ENCODE data around the gene TMEM91. TPM values are rescaled to one million over a fixed set of nuclear protein-coding genes. Genes with fewer than 3 reads are reported as not detected.
"Not testable (repeated sequence)": the region's sequence is repeated elsewhere in the genome, so short reads cannot be mapped to it uniquely, and the experiment has no call there.

Gene TMEM91
- polyA plus RNA-seq, 1 donor: 13.8 TPM

DNA sequence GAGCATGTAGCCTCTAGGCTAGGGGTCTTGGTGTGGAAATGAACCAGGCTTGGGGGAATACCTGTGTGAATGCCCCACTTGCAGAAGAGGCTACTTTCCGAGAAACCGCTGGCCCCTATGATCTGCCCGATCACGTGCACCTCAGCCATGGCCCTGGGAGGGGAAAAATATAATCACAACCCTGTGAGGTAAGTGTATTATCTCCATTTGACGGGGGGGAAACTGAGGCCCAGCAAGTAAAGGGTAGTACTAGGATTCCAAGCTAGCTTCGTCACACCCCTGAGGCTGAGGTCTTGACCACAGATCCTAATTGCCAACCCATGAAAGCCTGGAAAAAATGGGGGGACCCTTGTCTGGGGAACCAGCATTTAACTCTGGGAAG lies 13.0 kb upstream of the TMEM91 start:
- H3K9me3 ChIP-seq (ENCODE audit: control insufficient read depth, low read depth, low read length): no peaks in the 10 kb centered on the region
- peak overlapping the region; percentile 85 for H3K4me3 ChIP-seq (ENCODE audit: low read length)
- H3K27ac ChIP-seq (ENCODE audit: low read length): peak overlapping the region; percentile 98
- H3K27me3 ChIP-seq (ENCODE audit: control insufficient read depth, insufficient read depth, low read length): no peaks in the 10 kb centered on the region
- H3K4me1 ChIP-seq (ENCODE audit: control insufficient read depth, insufficient read depth, low read length): peaks cover 23% of the 10 kb centered on the region
- no peaks in the 10 kb centered on the region for H3K36me3 ChIP-seq (ENCODE audit: control insufficient read depth, insufficient read depth, low read length)
- DNase-seq: no peak
- 90% methylated on average over 2 of the region's 6 CpGs for WGBS (ENCODE audit: insufficient coverage, low lambda C conversion rate)

DNA sequence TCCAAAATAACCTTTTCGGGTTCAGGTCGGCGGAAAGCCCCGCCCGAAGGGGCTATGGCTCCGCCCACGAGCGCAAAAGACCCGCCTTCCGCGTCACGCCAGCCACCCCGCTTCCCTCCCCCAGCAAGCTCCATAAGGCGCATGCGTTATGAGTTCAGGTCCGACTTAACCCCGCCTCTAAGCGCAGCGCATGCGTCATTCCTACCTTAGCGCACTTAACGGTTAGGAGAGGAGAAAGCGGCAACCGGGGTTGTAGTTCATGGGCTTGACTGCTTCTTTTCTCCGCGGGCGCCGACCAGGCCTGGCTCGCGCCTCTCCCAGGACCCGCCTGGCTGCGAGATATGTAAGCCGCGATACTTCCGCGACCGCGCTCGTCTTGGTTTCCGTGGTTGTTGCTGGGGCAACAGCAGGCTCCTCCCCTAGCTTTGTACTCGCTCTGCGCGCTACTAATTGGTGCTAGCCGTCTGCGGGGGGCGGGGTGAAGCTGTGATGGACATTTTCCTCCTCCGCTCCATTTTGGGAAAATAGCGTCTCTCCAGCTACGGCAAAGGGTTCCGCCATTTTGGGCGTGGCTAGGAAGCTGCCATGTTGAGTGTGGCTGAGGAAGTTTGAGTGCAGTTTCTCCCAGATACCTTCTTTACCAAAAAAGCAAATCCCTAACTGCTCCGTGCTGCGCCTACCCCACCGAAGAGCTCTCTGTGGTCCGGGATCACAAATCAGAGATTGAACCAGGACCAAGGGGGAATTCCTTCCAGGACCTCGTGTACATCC lies 12.4 kb upstream of the TMEM91 start, which contains the start of gene B9D2:
TSS of gene B9D2 (minus strand) at position 397 of the 771 bp plus-strand sequence. CDS start 630 bp downstream, outside the sequence.
- Histone ChIP-seq H3K4me3 (ENCODE audit: low read length) (peak within 1 kb of the TSS; percentile 85), H3K27me3 (ENCODE audit: control insufficient read depth, insufficient read depth, low read length) (no peaks in the 10 kb centered on the region), H3K9me3 (ENCODE audit: control insufficient read depth, low read depth, low read length) (no peaks in the 10 kb centered on the region), H3K27ac (ENCODE audit: low read length) (peak within 1 kb of the TSS; percentile 98), H3K4me1 (ENCODE audit: control insufficient read depth, insufficient read depth, low read length) (peaks cover 26% of the 10 kb centered on the region), H3K36me3 (ENCODE audit: control insufficient read depth, insufficient read depth, low read length) (no peaks in the 10 kb centered on the region)
- DNase-seq: peak; percentile 98 to 99
- no CpG with 5 or more reads among the region's 56 CpGs for whole genome bisulfite sequencing (ENCODE audit: insufficient coverage, low lambda C conversion rate)

DNA sequence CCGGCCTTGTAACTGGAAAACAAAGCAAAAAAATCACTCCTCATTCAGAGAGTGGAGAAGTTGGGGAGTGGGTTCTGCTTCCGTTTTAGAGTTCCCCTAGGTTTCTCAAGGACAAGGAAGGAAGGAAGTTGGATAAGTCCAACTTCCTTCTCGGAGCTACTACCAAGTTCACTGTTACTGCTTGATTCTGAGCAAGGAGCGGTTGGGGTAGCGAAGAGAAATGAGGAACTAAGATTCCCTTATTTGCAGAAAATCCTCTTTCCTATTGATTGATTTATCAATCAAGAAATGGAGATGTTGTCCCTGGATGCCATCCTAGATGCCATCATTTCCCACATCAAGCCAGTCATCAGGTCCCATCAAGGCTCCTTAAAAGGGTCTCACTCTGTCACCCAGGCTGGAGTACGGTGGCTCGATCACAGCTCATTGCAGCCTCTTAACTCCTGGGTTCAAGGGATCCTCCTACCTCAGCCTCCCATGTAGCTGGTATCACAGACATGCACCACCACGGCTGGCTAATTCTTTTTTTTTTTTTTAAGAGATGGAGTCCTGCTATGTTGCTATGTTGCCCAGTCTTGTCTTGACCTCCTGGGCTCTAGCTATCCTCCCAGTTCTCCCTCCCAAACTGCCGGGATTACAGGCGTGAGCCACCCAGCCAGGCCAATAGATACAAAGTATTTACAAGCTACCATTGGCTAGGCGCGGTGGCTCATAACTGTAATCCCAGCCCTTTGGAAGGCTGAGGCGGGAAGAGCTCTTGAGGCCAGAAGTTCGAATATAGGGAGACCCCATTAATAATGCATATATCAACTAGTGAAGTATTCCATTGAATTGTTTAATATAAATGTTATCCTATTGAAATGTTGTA lies 11.6 kb upstream of the TMEM91 start:
- Histone ChIP-seq H3K27me3 (ENCODE audit: control insufficient read depth, insufficient read depth, low read length) (no peaks in the 10 kb centered on the region), H3K27ac (ENCODE audit: low read length) (peak overlapping the region; percentile 98), H3K4me3 (ENCODE audit: low read length) (peak overlapping the region; percentile 85), H3K9me3 (ENCODE audit: control insufficient read depth, low read depth, low read length) (no peaks in the 10 kb centered on the region), H3K4me1 (ENCODE audit: control insufficient read depth, insufficient read depth, low read length) (peaks cover 26% of the 10 kb centered on the region), H3K36me3 (ENCODE audit: control insufficient read depth, insufficient read depth, low read length) (no peaks in the 10 kb centered on the region)
- WGBS (ENCODE audit: insufficient coverage, low lambda C conversion rate): 60% methylated on average over 3 of the region's 14 CpGs
- no peak for DNase-seq

GRCh38 chr19:41366089-41366488 lies 10.2 kb upstream of the TMEM91 start:
- 100% methylated on average over 1 of the region's 1 CpG for WGBS (ENCODE audit: insufficient coverage, low lambda C conversion rate)

DNA sequence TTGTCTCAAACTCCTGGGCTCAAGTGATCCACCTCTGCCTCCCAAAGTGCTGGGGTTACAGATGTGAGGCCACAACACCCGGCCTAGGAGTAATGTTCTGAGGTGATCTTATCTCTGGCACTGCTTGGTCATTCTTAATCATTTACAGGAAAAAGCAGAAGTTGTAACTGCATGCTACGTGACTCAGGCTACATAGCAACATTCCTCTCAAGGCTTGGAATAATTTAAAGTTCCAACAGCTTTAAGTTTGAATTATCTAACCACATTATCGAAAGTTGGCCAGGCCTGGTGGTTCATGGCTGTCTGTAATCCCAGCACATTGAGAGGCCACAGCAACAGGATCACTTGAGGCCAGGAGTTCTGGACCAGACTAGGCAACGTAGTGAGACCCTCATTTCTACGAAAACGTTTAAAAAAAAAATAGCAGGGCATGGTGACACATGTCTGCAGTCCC lies 8.5 kb upstream of the TMEM91 start:
- Histone ChIP-seq H3K9me3 (ENCODE audit: control insufficient read depth, low read depth, low read length) (no peaks in the 10 kb centered on the region), H3K27ac (ENCODE audit: low read length) (peak overlapping the region; percentile 76), H3K27me3 (ENCODE audit: control insufficient read depth, insufficient read depth, low read length) (no peaks in the 10 kb centered on the region), H3K4me1 (ENCODE audit: control insufficient read depth, insufficient read depth, low read length) (peaks cover 26% of the 10 kb centered on the region), H3K36me3 (ENCODE audit: control insufficient read depth, insufficient read depth, low read length) (no peaks in the 10 kb centered on the region), H3K4me3 (ENCODE audit: low read length) (no peak overlapping the region)
- peak; percentile 63 to 73 for DNase-seq
- WGBS (ENCODE audit: insufficient coverage, low lambda C conversion rate): no CpG with 5 or more reads among the region's 6 CpGs

More at GRCh38 chr19:41366089-41366488, 10.2 kb upstream of the TMEM91 start:
- no peak for DNase-seq
- peaks cover 26% of the 10 kb centered on the region for H3K4me1 ChIP-seq (ENCODE audit: control insufficient read depth, insufficient read depth, low read length)
- H3K27ac ChIP-seq (ENCODE audit: low read length): no peak overlapping the region
- H3K9me3 ChIP-seq (ENCODE audit: control insufficient read depth, low read depth, low read length): no peaks in the 10 kb centered on the region
- no peaks in the 10 kb centered on the region for H3K27me3 ChIP-seq (ENCODE audit: control insufficient read depth, insufficient read depth, low read length)
- no peak overlapping the region for H3K4me3 ChIP-seq (ENCODE audit: low read length)
- H3K36me3 ChIP-seq (ENCODE audit: control insufficient read depth, insufficient read depth, low read length): no peaks in the 10 kb centered on the region

DNA sequence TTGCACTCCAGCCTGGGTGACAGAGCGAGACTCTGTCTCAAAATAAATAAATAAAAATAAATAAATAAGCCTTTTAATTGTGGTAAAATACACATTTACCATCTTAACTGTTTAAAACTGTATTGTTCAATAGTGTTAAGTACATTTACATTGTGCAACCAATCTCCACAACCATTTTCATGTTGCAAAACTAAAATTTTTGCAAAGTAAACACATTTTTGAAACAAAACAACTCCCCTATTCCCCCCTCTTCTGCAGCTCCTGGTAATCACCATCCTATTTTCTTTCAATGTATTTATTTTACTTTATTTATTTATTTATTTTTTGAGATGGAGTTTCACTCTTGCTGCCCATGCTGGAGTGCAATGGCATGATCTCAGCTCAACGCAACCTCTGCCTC lies 6.6 kb upstream of the TMEM91 start:
- Histone ChIP-seq H3K36me3 (ENCODE audit: control insufficient read depth, insufficient read depth, low read length) (no peaks in the 10 kb centered on the region), H3K4me1 (ENCODE audit: control insufficient read depth, insufficient read depth, low read length) (peaks cover 16% of the 10 kb centered on the region), H3K4me3 (ENCODE audit: low read length) (no peak overlapping the region), H3K27me3 (ENCODE audit: control insufficient read depth, insufficient read depth, low read length) (no peaks in the 10 kb centered on the region), H3K27ac (ENCODE audit: low read length) (no peak overlapping the region), H3K9me3 (ENCODE audit: control insufficient read depth, low read depth, low read length) (no peaks in the 10 kb centered on the region)
- no peak for DNase-seq
- no CpG with 5 or more reads among the region's 2 CpGs for WGBS (ENCODE audit: insufficient coverage, low lambda C conversion rate)

GRCh38 chr19:41371119-41371518 lies 5.2 kb upstream of the TMEM91 start:
- H3K27ac ChIP-seq (ENCODE audit: low read length); H3K4me3 ChIP-seq (ENCODE audit: low read length); H3K27me3 ChIP-seq (ENCODE audit: control insufficient read depth, insufficient read depth, low read length); DNase-seq; H3K9me3 ChIP-seq (ENCODE audit: control insufficient read depth, low read depth, low read length); H3K36me3 ChIP-seq (ENCODE audit: control insufficient read depth, insufficient read depth, low read length): not testable (repeated sequence)
- peaks cover 13% of the 10 kb centered on the region for H3K4me1 ChIP-seq (ENCODE audit: control insufficient read depth, insufficient read depth, low read length)
- WGBS (ENCODE audit: insufficient coverage, low lambda C conversion rate): 100% methylated on average over 2 of the region's 5 CpGs

- no peak overlapping the region for H3K27ac ChIP-seq (ENCODE audit: low read length)
- H3K4me1 ChIP-seq (ENCODE audit: control insufficient read depth, insufficient read depth, low read length): peaks cover 13% of the 10 kb centered on the region
- H3K36me3 ChIP-seq (ENCODE audit: control insufficient read depth, insufficient read depth, low read length): no peaks in the 10 kb centered on the region
- H3K4me3 ChIP-seq (ENCODE audit: low read length): no peak overlapping the region
- no peaks in the 10 kb centered on the region for H3K9me3 ChIP-seq (ENCODE audit: control insufficient read depth, low read depth, low read length)
- DNase-seq: no peak
- no peaks in the 10 kb centered on the region for H3K27me3 ChIP-seq (ENCODE audit: control insufficient read depth, insufficient read depth, low read length)
- whole genome bisulfite sequencing (ENCODE audit: insufficient coverage, low lambda C conversion rate): 100% methylated on average over 1 of the region's 8 CpGs
These were observed 4.8 kb upstream of the TMEM91 start for GRCh38 chr19:41371541-41371940.

- H3K4me3 ChIP-seq (ENCODE audit: low read length): no peak overlapping the region
- H3K27me3 ChIP-seq (ENCODE audit: control insufficient read depth, insufficient read depth, low read length): no peaks in the 10 kb centered on the region
- peaks cover 12% of the 10 kb centered on the region for H3K4me1 ChIP-seq (ENCODE audit: control insufficient read depth, insufficient read depth, low read length)
- no peaks in the 10 kb centered on the region for H3K9me3 ChIP-seq (ENCODE audit: control insufficient read depth, low read depth, low read length)
- DNase-seq: no peak
- H3K36me3 ChIP-seq (ENCODE audit: control insufficient read depth, insufficient read depth, low read length): no peaks in the 10 kb centered on the region
- WGBS (ENCODE audit: insufficient coverage, low lambda C conversion rate): 100% methylated on average over 1 of the region's 2 CpGs
- H3K27ac ChIP-seq (ENCODE audit: low read length): no peak overlapping the region
These were observed 3.8 kb upstream of the TMEM91 start for GRCh38 chr19:41372501-41372900.

DNA sequence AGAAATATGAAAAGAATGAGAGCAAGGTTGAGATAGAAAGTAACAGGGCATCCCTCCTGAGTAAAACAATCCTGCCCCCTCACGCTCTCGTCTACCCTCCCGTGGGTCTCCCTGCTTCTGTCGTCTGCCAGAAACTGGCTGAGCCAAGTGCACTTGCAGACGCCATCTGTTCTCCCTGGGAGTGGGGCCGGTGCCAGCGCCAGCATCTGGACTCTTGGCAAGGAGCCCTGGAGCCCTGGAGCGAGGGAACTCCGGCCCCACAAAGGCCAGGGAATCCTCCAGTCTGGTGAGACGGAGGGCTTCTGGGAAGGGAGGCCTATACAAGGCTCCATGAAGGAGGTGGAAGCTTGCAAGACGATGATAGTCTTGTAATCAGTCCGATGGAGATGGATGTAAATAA lies 2.3 kb upstream of the TMEM91 start:
- Histone ChIP-seq H3K4me1 (ENCODE audit: control insufficient read depth, insufficient read depth, low read length) (peaks cover 3% of the 10 kb centered on the region), H3K27me3 (ENCODE audit: control insufficient read depth, insufficient read depth, low read length) (no peaks in the 10 kb centered on the region), H3K36me3 (ENCODE audit: control insufficient read depth, insufficient read depth, low read length) (no peaks in the 10 kb centered on the region), H3K4me3 (ENCODE audit: low read length) (no peak overlapping the region), H3K27ac (ENCODE audit: low read length) (no peak overlapping the region), H3K9me3 (ENCODE audit: control insufficient read depth, low read depth, low read length) (no peaks in the 10 kb centered on the region)
- 40% methylated on average over 1 of the region's 12 CpGs for WGBS (ENCODE audit: insufficient coverage, low lambda C conversion rate)
- DNase-seq: peak; percentile 46 to 61

Data from large intestine (tissue), 3 donors.